GM13976 (cell line): ENCODE measurements around the gene FOXP2.

Source experiments
- DNase-seq: peaks from one replicate; pipeline ENCODE4 v3.0.0; 2012; ENCODE audit warnings: low spot score
- CTCF ChIP-seq: IDR thresholded peaks from 2 replicates; pipeline ENCODE4 v1.5.1; 2012; ENCODE audit warnings: borderline replicate concordance, mild to moderate bottlenecking; ENCODE audit not compliant: insufficient read depth; ENCODE audit errors: extremely low read depth, missing control alignments, control extremely low read depth
- in situ Hi-C: fragments of 300-500 bp; cut with MboI; formaldehyde crosslinking; loops from one replicate; pipeline ENCODE4 v1.12.0; 2022; ENCODE audit warnings: low sequenced_read_pairs, mixed read lengths, inconsistent platforms; ENCODE audit not compliant: unreplicated experiment

Gene FOXP2

DNA sequence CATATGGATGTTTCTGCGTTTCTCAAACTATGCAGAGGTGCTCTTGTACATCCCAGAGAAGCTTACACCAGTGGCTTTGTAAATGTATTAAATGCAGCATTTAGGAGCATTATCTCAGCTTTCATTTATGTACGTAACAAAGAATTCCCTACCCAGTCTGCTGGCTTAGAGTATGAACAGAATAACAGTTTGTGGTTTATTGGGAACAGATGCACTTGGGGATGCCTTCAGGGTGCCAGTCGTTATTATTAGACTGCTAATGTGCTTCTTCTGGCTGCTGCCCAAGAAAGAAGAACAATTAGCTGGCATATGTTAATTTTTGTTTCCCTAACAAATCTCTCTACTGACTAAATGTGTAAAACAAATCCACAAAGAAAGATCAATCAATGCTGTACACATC, 241.9 kb downstream of the FOXP2 start:
- no peak for DNase-seq
- in situ Hi-C loops = no loop called here
- TF ChIP-seq CTCF = no peak

DNA sequence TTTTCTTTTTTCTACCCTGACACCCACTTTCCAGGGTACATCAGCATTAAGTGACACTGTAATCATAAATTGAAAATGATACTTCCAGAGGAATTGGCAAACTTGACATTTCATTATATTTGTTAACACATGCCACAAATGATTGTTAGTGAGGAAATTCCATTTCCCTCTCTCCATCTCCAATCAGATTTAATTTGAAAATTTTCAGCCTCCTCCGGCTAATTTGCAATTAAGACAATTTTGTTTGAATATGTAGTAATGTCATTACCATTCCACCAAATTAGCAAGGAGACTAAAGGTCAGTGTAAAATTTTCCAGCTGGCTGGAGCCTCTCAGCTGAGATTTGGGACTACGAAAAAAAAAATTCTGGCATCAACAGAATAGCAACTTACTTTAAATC, 242.7 kb downstream of the FOXP2 start:
- no peak for TF ChIP-seq CTCF
- no peak for DNase-seq
- in situ Hi-C loops = no loop called here

DNA sequence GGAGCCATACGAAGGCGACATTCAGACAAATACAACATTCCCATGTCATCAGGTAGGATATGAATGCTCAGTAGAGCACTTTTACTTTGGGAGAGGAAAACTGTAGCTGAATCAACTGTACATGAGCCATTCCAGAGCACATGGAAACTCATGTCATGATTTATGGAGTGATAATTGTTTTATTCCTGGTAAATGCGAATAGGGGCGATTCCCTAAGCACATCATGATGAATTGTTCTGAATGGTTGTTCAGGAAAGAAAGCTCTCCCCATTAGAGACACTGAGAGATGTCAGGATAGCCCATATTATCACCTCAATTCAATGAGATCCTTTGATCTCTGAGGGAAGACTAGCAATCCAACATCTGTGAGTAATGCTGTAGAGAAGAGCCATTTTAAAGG, 243.6 kb downstream of the FOXP2 start:
- TF ChIP-seq CTCF = no peak
- no peak for DNase-seq
- in situ Hi-C loops = no loop called here

GRCh38 chr7:114659409-114660125, 245.0 kb downstream of the FOXP2 start:
- in situ Hi-C loops = no loop called here
- DNase-seq = no peak
- no peak for TF ChIP-seq CTCF

DNA sequence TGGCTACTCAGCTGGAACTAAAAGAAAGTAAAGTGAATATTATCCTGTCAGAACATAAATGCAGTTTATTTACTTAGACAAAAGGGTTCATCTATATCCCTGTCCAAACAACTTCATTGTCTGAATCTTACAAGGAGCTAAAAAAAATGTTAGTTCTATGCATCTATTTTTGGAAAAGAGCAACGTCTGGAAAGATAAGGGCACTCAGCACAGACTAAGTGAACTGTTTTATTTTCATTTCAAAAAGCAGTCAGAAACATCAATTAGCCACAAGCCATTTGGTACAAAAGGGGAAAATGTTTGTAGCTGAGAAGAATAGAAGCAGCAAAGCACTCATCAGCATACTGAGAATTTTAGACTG, 245.5 kb downstream of the FOXP2 start:
- TF ChIP-seq CTCF = no peak
- in situ Hi-C loops = no loop called here
- DNase-seq = no peak

DNA sequence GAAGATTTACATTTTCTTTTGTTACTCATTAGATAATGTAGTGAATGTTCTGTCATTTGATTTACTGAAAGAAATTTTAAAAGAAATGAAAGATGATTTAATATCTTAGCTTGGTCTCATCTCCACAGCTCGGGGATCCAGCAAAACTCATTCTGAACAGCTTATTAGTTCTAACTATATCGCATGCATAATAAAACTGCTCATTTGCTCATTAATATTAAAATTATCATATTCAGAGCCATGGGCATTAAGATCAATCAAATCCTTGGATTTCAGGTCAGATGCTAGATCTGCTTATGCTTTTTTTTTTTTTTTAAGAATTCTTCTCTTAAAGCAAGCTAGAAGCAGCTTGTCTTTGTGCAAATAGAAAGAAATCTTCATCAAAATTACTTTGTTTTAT, 246.1 kb downstream of the FOXP2 start:
- DNase-seq = no peak
- in situ Hi-C loops = no loop called here
- TF ChIP-seq CTCF = no peak
